DMS79 treated with DMSO at 0.1 percent for 48 hours (cell line): ENCODE data around the gene KCNK16.

Source experiments
- DNase-seq: peaks from one replicate; lab custom pipeline; 2025; lab: John Stamatoyannopoulos, UW

KCNK16 gene

DNA sequence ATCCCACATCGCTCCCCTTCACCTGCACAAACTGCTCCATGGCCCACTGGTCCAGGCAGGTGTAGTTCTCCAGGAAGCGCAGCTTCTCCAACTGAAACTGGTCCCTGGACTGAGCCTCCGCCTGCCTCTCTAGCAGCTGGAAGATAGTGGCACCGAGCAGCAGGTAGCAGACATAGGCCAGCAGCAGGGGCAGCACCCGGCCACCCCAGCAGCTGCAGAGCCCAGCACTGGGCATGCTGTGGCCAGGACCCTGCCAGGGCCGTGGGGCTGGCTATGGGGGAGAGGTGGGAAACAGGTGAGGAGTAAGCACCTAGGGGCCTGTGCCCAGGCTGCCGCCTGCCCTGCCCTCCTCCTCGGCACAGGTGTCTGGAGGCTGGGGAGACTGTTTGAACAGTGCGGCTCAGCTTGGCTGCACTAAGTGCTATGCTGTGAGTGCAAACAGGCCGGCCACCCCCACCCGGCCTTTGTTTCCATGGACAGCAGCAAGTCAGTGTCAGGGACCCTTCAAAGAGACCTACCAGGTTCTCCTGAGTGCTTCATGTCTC lies at the start of gene KCNK16:
Gene KCNK16, minus strand, starts transcription at position 397 of the 545 bp plus-strand sequence. Its CDS starts 162 bp downstream, at position 235.
- no peak for DNase-seq

DNA sequence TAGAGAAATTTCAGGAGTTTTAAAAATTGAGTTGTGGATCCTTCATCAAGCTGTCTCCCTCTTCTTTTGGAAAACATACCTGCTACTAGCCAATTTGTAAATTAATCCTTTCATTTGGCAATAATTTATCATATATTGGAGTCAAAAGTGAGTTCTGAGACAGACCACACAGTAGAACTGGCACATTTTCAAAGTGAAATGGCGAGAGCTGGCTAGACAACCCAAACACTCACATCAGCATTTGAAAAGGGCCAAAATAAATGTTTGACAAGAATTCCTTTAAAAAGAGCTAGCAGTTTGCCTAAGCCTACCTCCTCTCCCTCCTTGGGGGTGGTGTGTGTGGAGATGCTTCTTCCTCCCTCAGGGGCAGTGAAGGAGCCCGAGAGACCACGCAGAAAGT lies 47.9 kb upstream of the KCNK16 start:
- DNase-seq, result no peak

DNA sequence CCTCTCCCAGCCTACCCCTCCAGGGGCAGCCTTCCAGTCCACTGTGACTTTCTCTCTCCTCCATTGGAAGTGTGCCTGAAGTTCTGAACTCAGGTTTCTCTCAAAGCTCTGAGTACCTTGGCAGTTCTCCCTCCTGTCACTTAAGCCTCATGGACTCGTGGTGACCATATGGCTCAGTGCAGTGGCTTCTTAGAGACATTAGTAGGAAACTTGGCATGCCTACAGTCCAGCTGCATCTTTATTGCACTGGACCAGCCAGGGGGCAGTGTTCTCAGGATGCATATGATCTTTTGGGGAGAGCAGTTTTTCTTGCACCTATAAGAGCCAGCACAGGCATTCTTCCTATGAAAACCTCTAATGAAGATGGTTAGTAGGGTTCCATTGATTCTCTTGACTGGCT lies 47.5 kb upstream of the KCNK16 start:
- DNase-seq, result no peak

DNA sequence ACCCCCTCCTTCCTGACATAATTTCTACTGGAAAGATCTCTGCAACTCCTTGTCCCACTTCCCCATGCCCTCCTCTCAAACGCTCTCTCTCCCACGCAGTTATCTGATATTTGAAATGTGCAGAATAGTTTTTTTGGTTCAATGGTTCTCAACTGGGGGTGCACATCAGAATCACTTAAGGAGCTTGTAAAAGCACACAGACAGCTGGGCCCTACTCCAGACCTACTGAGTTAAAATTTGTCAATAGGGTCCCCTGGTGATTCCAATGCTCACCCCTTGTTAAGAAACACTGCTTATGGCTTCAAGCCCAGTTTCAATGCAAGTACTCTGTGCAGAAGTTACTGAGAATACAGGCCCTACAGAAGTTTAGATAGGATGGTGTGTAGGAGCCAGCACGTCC lies 45.2 kb upstream of the KCNK16 start:
- peak; percentile 94 for DNase-seq

DNA sequence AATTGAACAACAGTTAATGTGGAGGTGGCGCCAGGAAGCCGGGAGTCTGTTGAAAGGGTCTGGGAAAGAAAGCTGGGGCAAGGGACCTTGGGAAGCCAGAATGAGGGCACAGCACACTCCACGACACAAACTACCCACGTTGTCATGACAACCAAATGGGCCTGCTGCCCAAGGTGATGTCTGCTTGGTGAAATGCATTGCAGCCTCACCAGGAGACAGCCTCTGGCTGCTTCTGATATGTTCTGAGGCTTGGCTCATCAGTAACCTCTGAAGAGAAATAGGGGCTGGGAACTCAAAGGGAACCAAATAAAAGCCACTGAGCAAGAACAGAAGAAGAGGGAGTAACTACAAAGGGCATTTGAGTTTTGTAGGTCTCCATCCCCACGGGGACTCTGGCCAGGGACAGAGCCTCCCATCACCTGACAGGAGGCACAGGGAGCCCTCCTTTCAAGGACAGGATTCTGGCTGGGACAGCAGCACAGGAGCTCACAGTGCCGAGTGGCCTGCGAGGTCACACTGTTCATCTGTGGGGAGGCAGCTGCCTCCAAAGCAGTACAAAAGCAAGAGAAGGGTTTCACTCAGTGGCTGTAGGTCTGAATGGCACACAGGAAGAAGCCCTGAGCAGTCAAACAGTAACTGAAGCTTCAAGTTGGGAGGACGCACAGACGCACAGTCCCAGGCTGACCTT lies 44.6 kb upstream of the KCNK16 start:
- peak; percentile 55 for DNase-seq

DNA sequence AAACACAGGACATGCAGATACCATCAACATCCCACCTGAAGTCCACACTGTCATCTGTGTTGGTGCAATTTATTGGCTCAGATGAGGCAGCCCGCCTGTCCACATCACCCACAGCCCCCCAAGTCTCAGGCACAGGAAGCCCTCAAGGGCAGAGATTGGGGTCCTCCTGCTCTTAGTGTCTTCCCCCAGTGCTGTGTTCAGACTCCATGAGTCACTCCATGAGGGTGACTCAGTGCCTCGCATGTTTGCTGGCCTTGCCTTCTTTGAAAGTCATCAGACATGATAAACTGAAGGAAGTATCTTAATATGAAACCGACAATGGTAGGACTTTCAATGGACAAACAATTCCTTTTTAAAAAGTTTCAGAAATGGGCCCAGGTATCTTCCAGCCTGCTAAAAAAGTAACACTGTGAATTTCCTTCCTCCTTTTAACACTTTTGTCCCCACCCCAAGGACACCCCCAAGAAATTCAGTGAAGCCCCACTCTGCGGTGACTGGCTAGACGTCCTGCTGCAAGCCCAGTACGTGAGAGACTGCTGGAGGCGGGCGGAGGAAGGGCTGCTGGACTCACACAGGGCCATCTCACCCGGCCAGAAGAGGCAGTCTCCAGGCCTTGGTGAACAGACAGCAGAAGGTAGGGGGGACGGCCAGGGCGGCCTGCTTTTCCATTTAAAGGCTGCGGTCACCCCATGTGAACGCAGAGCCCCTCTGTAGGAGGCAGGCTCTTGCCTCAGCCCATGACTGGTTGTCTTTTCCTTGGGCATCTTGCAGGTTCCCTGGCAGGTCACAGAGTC lies 43.0 kb upstream of the KCNK16 start:
- no peak for DNase-seq

DNA sequence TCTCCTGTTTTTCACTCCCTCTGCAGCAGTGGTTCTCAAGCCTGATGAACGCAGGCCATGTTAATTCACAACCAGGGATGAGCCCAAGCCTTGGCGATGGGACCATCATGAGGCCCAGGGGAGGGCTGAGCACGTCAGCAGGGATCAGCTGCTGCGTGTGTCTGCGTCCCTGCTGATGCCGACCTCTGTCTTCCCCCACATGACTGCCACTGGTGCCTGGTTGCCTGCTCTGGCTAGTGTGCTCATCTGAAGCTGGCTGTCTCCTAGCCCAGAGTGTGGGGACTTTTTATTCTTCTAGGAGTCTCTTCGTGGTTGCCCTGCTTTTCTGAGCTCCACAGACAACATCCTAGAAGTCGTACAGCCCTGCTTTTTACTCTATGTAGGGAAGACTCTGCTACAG lies 40.8 kb upstream of the KCNK16 start:
- no peak for DNase-seq

DNA sequence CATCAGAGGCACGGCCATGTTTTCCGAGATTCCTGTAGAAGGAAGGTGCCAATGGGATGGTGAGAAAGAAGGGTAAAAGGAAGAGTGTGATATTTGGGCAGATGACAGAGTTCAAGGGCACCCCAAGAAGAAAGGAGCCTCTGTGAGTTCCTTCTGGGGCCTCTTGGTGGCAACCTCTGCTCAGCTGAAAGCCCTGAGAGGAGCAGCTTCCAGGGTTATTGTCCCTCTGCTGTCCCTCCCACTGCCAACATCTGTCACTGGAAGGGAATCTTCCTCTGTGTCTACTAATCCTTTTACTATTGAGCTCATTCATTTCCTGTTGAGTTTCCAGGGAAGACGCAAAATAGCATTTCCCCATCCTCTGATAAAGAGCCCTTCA lies 40.0 kb upstream of the KCNK16 start:
- DNase-seq, result no peak

DNA sequence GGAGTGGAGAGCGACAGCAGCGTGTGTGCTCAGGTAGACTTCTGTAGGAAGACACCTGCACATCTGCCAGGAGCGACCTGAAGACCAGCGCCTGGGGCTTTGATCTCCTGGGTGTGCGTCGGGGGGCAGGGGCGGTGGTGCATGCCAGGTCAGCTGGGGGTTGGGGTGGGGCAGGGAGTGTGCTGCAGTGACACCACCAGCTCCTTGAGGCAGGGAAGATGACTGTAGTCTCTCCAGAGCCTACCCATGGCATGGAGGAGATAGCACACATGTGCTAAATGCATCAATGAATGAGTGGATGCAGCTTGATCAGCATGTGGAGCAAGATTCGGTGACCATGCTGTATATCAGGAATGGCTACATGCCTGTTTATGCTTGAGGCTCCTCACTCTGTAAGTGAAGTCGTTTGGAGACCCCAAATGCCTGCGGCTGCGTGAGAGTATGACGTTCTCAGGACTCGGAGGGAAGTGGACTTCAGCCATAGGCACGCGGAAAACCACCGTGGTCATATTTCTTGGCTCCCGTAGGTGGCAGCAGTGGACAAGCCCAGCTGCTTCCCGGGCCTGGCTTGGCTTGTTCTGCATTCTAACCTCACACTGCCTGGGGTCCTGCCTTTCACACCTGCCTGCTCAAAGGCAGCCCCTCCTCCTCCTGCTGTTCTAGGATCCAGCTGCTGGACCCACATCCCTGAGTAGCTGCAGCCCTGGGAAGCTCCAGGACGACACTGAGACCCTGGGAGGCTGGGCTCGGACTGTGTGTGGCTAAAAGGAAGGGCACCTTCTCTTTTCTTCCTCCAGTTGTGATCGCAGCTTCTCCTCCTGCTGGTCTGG lies 39.4 kb upstream of the KCNK16 start:
- peak; percentile 88 for DNase-seq

DNA sequence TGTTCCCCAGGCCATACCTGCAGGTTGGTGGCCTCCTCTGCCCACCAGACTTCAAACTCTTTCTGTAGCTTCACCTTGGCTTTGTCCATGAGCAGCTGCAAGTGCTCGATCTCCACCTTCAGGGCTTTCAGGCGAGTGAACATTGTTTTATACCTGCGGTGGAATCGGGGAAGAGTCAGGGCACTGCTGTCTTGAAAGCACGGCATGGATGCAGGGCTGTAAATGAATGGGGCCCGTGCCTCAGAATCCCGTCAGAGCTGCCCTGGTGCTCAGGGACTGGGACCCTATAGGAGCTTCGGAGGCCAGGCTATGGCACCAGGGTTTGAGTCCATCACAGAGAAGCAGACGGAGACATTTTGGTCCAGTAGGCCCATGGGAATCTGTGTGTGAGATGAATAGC lies 37.9 kb upstream of the KCNK16 start:
- no peak for DNase-seq

DNA sequence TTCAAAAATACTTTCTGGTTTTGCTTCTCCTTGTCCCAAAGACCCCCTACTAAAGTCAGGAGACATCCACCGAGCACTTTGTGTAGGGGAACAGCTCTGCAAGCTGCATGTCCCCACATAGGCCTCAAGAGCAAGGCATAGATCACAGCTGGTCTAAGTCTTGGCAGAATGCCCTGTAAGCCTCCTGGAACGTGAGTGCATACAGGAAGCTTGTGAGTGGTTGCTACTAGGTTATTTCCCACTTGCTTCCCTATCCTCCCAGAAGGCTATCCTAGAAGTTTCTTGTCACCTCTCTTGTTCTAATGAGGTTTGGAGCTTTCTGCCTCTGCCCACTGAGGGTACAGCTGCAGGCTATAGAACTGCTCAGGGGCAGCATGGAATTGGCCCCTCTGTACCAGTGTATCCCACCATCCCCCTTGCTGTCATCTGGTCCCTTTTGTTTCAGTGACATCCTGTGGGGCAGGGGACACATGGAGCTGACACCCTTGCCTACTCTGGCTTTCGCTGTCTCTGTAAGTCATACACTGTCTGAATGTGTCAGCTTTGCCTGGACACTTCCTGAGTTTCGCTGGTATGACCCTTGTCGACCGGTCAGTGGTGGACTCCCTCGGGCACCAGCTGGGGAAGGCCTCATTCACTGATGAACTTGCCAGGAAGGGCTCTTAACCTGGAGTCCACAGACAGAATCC lies 35.6 kb upstream of the KCNK16 start:
- peak; percentile 94 for DNase-seq

DNA sequence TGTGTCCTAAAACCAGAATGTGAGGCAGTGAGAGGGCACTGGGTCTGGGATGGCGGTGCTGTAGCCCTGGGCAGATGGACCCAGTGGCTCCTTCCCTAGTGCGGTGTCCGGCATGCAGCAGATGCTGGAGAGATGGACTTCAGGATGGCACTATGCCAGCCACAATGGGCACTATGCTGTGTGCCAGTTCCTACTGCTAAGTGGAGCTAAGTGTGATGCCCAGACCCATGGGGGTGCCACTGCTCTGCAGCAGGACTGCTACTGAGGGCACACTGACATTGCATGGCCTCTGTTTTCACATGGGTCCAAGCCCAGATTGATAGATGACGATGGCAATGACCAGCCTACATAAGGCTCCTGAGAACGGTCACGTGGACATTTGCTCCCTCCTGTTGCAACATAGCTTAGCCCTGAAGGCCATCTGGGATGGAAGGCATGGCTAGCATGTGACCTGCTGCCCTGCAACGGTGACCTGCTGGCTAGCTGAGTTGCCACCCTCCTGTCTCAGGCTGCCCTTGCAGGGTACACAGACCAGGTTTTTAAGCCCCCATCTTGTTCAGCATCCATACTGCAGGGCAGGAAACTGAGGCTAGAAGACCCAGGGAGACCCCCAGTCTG lies 31.3 kb upstream of the KCNK16 start:
- no peak for DNase-seq

DNA sequence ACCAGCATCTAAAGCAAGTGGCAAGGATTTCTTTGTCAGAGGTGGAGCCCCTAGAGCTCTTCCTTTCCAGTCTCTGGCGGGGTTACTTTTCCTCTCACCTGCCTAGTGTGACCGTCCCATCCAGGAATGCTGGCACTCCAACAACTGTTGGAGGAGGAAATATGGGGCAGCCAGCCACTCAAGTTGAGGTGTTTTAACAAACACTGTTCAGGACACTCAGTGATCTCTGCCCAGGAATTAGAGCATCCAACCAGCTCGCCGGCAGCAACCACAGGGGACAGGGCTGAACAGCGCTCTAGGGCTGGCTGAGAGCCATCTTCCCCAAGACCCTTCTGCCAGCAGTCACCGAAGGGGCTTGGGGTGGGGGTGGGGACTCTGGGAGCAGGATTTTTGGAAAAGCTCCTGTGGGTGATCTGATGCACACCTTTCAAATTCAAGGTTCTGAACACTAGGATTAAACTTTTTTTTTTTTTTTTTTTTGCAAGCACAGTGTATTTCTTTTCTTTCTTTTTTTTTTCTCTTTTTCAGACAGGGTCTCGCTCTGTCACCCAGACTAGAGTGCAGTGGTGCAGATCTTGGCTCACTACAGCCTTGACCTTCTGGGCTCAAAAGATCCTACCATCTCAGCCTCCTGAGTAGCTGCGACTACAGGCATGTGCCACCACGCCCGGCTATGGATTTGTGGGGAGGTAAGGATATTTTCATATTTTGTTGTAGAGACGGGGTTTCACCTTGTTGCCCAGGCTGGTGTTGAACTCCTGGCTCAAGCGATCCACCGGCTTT lies 28.4 kb upstream of the KCNK16 start:
- DNase-seq, result peak; percentile 67

DNA sequence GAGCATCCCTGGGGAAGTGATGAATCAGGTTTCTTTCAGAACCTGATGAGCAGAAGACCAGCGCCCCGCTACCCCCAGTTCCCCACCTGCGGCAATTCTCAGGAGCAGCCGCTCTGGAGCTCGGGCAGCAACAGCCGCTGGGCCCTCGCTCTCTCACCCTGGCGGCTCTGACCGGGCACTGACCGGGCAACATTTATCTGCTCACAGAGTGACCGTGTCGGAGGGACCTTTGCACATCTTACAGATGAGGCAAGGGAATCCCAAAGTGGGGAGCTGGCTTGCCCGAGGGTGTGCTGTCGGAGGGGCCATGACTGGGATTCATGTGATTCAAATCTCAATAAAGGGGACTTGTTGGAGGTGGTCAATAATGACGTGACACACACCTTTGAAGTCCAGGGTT lies 26.2 kb upstream of the KCNK16 start:
- no peak for DNase-seq

DNA sequence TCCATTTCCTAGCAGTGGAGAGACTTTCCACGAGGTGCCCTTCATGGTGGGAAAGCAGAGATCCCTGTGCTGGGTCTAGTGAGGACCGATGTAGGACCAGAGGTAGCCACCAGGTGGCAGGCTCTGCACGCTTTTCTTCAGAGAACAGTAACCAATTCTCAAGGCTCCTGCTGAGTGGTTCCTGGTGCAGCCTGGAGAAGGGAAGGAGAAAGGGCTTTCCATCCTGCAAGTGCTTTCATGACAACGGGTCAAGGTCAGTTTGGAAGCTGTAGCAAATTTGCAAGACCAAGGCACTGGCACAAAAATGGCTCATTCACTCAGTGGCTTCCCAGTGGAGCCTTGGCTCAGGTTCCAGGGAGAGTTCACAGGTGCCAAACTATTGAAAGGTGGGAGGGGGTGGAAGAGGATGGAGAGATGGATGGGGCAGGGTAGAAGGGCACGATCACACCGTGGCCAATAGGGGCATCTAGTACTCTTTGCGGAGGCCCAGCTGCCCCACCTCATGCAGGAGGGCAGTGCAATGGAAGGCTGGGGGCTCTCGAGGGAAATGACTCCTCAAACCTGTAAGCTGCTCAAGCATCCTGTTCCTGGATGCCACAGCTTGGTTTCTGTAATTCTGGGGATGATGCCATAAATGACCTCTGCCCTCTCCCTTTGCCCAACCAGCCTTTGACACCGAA lies 25.5 kb upstream of the KCNK16 start:
- peak; percentile 92 for DNase-seq

DNA sequence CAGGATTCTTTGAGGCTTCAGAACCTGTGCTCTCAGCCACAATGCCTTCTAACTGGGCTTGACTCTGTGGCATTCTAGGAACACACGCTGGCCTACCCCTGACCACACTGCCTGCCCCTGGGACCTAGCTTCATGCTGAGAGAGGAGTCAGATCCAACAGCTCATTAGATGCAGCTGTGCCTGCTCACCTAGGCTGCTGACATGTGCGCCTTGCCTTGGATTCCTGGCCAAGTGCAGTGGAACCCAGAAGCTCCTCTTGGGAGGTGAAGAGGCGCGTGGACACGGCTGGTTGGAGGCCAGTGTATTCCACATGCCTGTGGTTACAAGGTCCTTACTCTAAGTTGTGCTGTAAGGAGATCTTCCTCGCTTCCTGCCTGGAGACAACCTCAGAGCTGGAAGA lies 24.7 kb upstream of the KCNK16 start:
- peak; percentile 96 for DNase-seq

DNA sequence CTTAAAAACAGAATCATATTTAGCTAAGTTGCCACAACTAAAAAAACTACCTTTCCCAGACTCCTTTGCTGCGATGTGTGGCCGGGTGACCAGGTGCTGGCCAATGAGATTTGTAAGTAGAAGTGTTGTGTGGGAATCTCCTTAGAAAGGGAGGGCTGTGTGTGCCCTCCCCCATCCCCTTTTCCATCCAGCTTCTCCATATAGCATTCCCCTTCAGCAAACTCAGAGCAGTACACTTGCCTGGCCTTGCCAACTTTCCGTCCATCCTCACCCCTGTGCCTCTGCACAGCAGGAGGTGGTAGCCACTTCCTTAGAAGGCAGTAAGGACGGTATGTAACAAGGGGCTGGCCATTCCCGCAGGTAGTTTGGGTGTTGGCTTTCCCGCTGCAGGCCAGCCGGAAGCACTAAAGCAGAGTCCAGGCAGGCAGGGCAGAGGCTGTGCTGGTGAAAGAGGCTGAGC lies 22.3 kb upstream of the KCNK16 start:
- no peak for DNase-seq

DNA sequence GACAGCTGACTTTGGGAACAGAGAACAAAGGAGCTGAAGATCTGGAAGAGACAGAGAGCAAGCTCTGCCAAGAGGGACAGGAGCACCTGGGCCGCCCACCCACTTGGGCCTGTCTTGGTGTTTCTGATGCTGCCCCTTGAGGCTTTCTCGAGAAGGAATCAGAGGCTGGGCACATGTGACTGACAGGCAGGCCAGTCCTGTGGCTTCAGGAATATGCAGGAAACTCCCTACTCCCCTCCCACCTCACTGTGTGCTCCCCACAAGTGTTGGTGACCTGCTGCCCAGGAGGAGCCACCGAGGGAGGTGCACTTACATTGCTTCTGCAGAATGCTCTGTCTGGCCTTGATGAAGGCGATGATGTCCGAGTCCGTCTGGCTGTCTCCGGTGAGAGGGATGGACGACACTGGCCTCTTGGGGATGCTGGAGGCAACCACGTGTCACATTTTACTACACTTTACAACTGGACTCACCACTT lies 20.9 kb upstream of the KCNK16 start:
- DNase-seq, result no peak

DNA sequence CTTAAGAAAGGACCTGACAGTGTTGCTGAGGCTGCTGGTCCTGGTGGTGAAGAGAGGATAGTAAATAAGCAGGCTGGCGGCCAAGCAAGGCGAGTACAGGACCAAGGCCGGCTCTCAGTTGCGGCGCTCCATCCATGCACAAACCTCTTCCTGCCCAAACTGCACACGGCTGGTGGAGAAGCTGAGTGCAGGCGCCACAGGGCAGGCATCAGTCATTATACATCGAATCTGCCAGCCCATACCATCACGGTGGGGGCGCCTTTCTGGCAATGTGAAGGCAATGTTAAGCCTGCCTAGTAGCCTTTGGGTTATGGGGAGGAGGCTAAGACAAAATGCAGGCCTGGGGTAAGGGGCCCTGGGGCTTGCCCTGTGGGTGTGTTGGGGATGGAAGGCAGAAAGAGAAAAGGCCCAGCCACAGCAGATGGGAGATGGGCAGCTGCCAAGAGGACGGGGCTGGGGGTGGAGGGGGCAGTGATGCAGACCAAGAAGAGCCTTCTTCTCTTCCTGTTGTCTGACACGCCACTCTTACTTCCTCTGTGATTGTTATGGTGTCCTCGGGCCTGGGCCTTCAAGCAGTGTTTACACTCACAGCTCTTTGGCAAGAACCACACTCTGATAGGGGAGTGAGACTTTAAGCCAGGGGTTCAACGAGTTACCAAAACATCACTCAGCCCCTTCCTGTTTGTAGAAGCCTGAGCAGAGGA lies 20.3 kb upstream of the KCNK16 start:
- DNase-seq, result peak; percentile 62
